ENCODE measurements around the gene MRPS16.

MRPS16 gene

DNA sequence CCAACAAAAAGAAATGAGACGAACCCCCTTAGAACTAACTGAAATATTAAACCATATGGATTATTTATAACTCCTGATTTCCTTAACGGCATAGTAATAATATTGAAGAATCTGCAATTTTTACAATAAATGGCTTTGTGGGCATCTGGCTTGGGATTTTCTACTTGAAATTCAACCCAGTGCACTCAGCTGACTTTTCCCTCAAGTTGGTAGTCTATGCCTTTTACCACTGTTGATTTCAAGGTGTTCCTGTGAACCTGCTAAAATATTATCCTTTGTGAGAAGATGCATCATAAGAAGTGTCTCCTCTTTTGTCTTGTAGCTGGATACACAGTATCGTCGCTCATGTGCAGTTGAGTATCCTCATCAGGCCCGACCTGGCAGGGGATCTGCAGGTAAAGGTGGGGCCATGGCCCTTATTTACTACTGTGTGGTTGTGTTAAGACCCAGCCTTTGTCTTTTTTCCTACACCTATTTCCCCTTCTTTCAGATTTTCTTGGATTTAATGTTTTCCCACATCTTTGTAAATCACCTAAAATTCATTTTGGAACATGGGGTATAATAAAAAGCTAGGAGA is 13.4 kb downstream of the MRPS16 start:
- Histone ChIP-seq H2AK5ac (ENCODE audit: low read length) (no peak overlapping the region), H3K4ac (ENCODE audit: low read depth, low read length) (no peak overlapping the region), H3K9me3 (ENCODE audit: insufficient read depth, low read depth, low read length) (no peaks in the 10 kb centered on the region), H4K91ac (ENCODE audit: low read depth, low read length) (no peak overlapping the region), H3K9ac (ENCODE audit: low read length) (no peak overlapping the region), H3K79me2 (ENCODE audit: control insufficient read depth, insufficient read depth, low read length, poor library complexity) (peaks cover 1% of the 10 kb centered on the region), H3K23ac (ENCODE audit: low read length) (no peak overlapping the region), H3K27ac (ENCODE audit: low read depth, low read length) (no peak overlapping the region), H2AFZ (ENCODE audit: insufficient read depth, low read length, poor library complexity) (no peak overlapping the region), H2BK5ac (ENCODE audit: low read depth, low read length, poor library complexity) (no peak overlapping the region), H4K8ac (ENCODE audit: low read depth, low read length) (no peak overlapping the region), H4K12ac (ENCODE audit: low read depth, low read length) (no peak overlapping the region), H3K4me2 (ENCODE audit: low read length) (no peak overlapping the region), H2BK12ac (ENCODE audit: low read length) (no peak overlapping the region), H3K36me3 (ENCODE audit: control insufficient read depth in 1 of 2, insufficient read depth in 2 of 2, low read length in 2 of 2) (peaks cover 21 to 45% of the 10 kb centered on the region in 2 experiments), H3K79me1 (ENCODE audit: low read length) (no peaks in the 10 kb centered on the region), H3K14ac (ENCODE audit: low read length) (no peak overlapping the region), H3K4me1 (ENCODE audit: control insufficient read depth in 1 of 2, insufficient read depth in 2 of 2, low read length in 2 of 2) (no peaks in the 10 kb centered on the region), H3K27me3 (ENCODE audit: insufficient read depth, low read length) (no peaks in the 10 kb centered on the region), H3K4me3 (ENCODE audit: low read depth, low read length) (no peak overlapping the region), H3K18ac (ENCODE audit: low read length) (no peak overlapping the region), H2BK120ac (ENCODE audit: insufficient read depth, low read length, poor library complexity) (no peak overlapping the region)
- no peak for DNase-seq
- WGBS (ENCODE audit: extremely low coverage, insufficient coverage, insufficient read length), result no CpG with 5 or more reads among the region's 5 CpGs

GRCh38 chr10:73234695-73235094 is 17.7 kb downstream of the MRPS16 start:
- no peak for DNase-seq
- H2AFZ ChIP-seq (ENCODE audit: insufficient read depth, low read length, poor library complexity), result no peak overlapping the region
- no peaks in the 10 kb centered on the region for H3K27me3 ChIP-seq (ENCODE audit: insufficient read depth, low read length)
- H3K79me2 ChIP-seq (ENCODE audit: control insufficient read depth, insufficient read depth, low read length, poor library complexity), result no peaks in the 10 kb centered on the region
- no peak overlapping the region for H4K8ac ChIP-seq (ENCODE audit: low read depth, low read length)
- H3K14ac ChIP-seq (ENCODE audit: low read length), result no peak overlapping the region
- H3K9ac ChIP-seq (ENCODE audit: low read length), result peak overlapping the region; percentile 19
- peaks cover 16 to 37% of the 10 kb centered on the region in 2 experiments for H3K36me3 ChIP-seq (ENCODE audit: control insufficient read depth in 1 of 2, insufficient read depth in 2 of 2, low read length in 2 of 2)
- H2BK5ac ChIP-seq (ENCODE audit: low read depth, low read length, poor library complexity), result no peak overlapping the region
- no peak overlapping the region for H3K18ac ChIP-seq (ENCODE audit: low read length)
- H2BK120ac ChIP-seq (ENCODE audit: insufficient read depth, low read length, poor library complexity), result no peak overlapping the region
- H3K79me1 ChIP-seq (ENCODE audit: low read length), result no peaks in the 10 kb centered on the region
- H2AK5ac ChIP-seq (ENCODE audit: low read length), result no peak overlapping the region
- H3K4ac ChIP-seq (ENCODE audit: low read depth, low read length), result no peak overlapping the region
- no peak overlapping the region for H3K4me2 ChIP-seq (ENCODE audit: low read length)
- no peak overlapping the region for H4K91ac ChIP-seq (ENCODE audit: low read depth, low read length)
- no CpG with 5 or more reads among the region's 7 CpGs for WGBS (ENCODE audit: extremely low coverage, insufficient coverage, insufficient read length)
- no peak overlapping the region for H3K27ac ChIP-seq (ENCODE audit: low read depth, low read length)
- no peaks in the 10 kb centered on the region for H3K9me3 ChIP-seq (ENCODE audit: insufficient read depth, low read depth, low read length)
- H3K4me1 ChIP-seq (ENCODE audit: control insufficient read depth in 1 of 2, insufficient read depth in 2 of 2, low read length in 2 of 2), result no peaks in the 10 kb centered on the region
- H4K12ac ChIP-seq (ENCODE audit: low read depth, low read length), result no peak overlapping the region
- H3K23ac ChIP-seq (ENCODE audit: low read length), result no peak overlapping the region
- H2BK12ac ChIP-seq (ENCODE audit: low read length), result no peak overlapping the region
- no peak overlapping the region for H3K4me3 ChIP-seq (ENCODE audit: low read depth, low read length)

DNA sequence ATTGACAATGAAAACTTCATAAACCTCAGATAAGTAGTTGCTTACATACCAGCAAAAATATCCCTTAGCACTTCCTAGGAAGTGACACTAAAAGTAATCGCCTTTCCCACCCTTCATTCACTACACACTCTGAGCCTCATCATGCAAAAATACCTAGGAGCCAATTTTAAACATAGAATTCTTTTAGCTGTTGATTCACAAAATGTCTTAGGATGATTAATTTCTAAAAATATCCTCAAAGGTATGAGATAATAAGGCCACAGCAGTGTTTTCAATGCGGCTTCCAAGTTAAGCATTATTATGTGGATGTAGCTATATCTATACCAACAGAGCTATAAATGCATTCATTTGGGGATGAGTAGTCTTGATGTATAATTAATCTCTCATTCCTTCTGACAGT is 18.6 kb downstream of the MRPS16 start:
- Histone ChIP-seq H2AFZ (ENCODE audit: insufficient read depth, low read length, poor library complexity) (no peak overlapping the region), H2BK5ac (ENCODE audit: low read depth, low read length, poor library complexity) (no peak overlapping the region), H4K91ac (ENCODE audit: low read depth, low read length) (no peak overlapping the region), H2BK120ac (ENCODE audit: insufficient read depth, low read length, poor library complexity) (no peak overlapping the region), H3K23ac (ENCODE audit: low read length) (no peak overlapping the region), H3K4me2 (ENCODE audit: low read length) (no peak overlapping the region), H3K9me3 (ENCODE audit: insufficient read depth, low read depth, low read length) (no peaks in the 10 kb centered on the region), H3K79me2 (ENCODE audit: control insufficient read depth, insufficient read depth, low read length, poor library complexity) (no peaks in the 10 kb centered on the region), H3K27me3 (ENCODE audit: insufficient read depth, low read length) (no peaks in the 10 kb centered on the region), H3K4ac (ENCODE audit: low read depth, low read length) (no peak overlapping the region), H3K79me1 (ENCODE audit: low read length) (no peaks in the 10 kb centered on the region), H3K4me3 (ENCODE audit: low read depth, low read length) (no peak overlapping the region), H3K9ac (ENCODE audit: low read length) (no peak overlapping the region), H4K8ac (ENCODE audit: low read depth, low read length) (no peak overlapping the region), H3K36me3 (ENCODE audit: control insufficient read depth in 1 of 2, insufficient read depth in 2 of 2, low read length in 2 of 2) (peaks cover 14 to 34% of the 10 kb centered on the region in 2 experiments), H3K18ac (ENCODE audit: low read length) (no peak overlapping the region), H2AK5ac (ENCODE audit: low read length) (no peak overlapping the region), H3K4me1 (ENCODE audit: control insufficient read depth in 1 of 2, insufficient read depth in 2 of 2, low read length in 2 of 2) (no peaks in the 10 kb centered on the region), H3K27ac (ENCODE audit: low read depth, low read length) (no peak overlapping the region), H4K12ac (ENCODE audit: low read depth, low read length) (no peak overlapping the region), H2BK12ac (ENCODE audit: low read length) (no peak overlapping the region), H3K14ac (ENCODE audit: low read length) (no peak overlapping the region)
- no peak for DNase-seq
- whole genome bisulfite sequencing (ENCODE audit: extremely low coverage, insufficient coverage, insufficient read length), result no CpG with 5 or more reads among the region's 2 CpGs

- H3K79me1 ChIP-seq (ENCODE audit: low read length), result no peaks in the 10 kb centered on the region
- H3K36me3 ChIP-seq (ENCODE audit: control insufficient read depth in 1 of 2, insufficient read depth in 2 of 2, low read length in 2 of 2), result peaks cover 18 to 29% of the 10 kb centered on the region in 2 experiments
- no CpG with 5 or more reads among the region's 8 CpGs for WGBS (ENCODE audit: extremely low coverage, insufficient coverage, insufficient read length)
Observed at GRCh38 chr10:73232887-73233286, 19.6 kb downstream of the MRPS16 start.

More at GRCh38 chr10:73232887-73233286, 19.6 kb downstream of the MRPS16 start:
- Histone ChIP-seq H3K14ac (ENCODE audit: low read length) (no peak overlapping the region), H3K18ac (ENCODE audit: low read length) (no peak overlapping the region), H3K9me3 (ENCODE audit: insufficient read depth, low read depth, low read length) (no peaks in the 10 kb centered on the region), H2BK120ac (ENCODE audit: insufficient read depth, low read length, poor library complexity) (no peak overlapping the region), H3K9ac (ENCODE audit: low read length) (no peak overlapping the region), H2AFZ (ENCODE audit: insufficient read depth, low read length, poor library complexity) (no peak overlapping the region), H2BK12ac (ENCODE audit: low read length) (no peak overlapping the region), H2BK5ac (ENCODE audit: low read depth, low read length, poor library complexity) (no peak overlapping the region), H4K12ac (ENCODE audit: low read depth, low read length) (no peak overlapping the region), H3K4ac (ENCODE audit: low read depth, low read length) (no peak overlapping the region), H3K4me3 (ENCODE audit: low read depth, low read length) (no peak overlapping the region), H3K4me2 (ENCODE audit: low read length) (no peak overlapping the region), H4K8ac (ENCODE audit: low read depth, low read length) (no peak overlapping the region), H3K27ac (ENCODE audit: low read depth, low read length) (no peak overlapping the region), H4K91ac (ENCODE audit: low read depth, low read length) (no peak overlapping the region), H2AK5ac (ENCODE audit: low read length) (no peak overlapping the region), H3K79me2 (ENCODE audit: control insufficient read depth, insufficient read depth, low read length, poor library complexity) (no peaks in the 10 kb centered on the region), H3K4me1 (ENCODE audit: control insufficient read depth in 1 of 2, insufficient read depth in 2 of 2, low read length in 2 of 2) (no peaks in the 10 kb centered on the region), H3K27me3 (ENCODE audit: insufficient read depth, low read length) (no peaks in the 10 kb centered on the region), H3K23ac (ENCODE audit: low read length) (no peak overlapping the region)
- DNase-seq, result peak in 1 of 2 donors; percentile 30

Data from trophoblast cell (in vitro differentiated cells and primary cell).